Activated effector memory CD4-positive, alpha-beta T cell treated with anti-CD3 and anti-CD28 coated beads, Interleukin-2, amount 50 U/mL, for 16 hours (primary cell): ENCODE measurements around the gene NR2F1-AS1.

ENCODE experiments used
- DNase-seq: peaks from one replicate; pipeline ENCODE4 v3.0.0-alpha.2; 2020

NR2F1-AS1 gene

GRCh38 chr5:93378073-93378472, 202.9 kb downstream of the NR2F1-AS1 start:
- no peak for DNase-seq

- no peak for DNase-seq
These were observed 209.1 kb downstream of the NR2F1-AS1 start for GRCh38 chr5:93371893-93372292.

- no peak for DNase-seq
These were observed 216.6 kb downstream of the NR2F1-AS1 start for GRCh38 chr5:93364378-93364777.

GRCh38 chr5:93360436-93361088, 220.5 kb downstream of the NR2F1-AS1 start:
- no peak for DNase-seq

- DNase-seq = no peak
These were observed 221.1 kb downstream of the NR2F1-AS1 start for GRCh38 chr5:93359960-93360305.
